Testis (tissue), 3 donors: ENCODE measurements around the gene AUTS2. TPM values are rescaled to one million over a fixed set of nuclear protein-coding genes. Genes with fewer than 3 reads are reported as not detected.

Experiments used
- DNase-seq: peaks from one replicate; pipeline ENCODE4 v3.0.0-alpha.2; 2019
- H3K27ac ChIP-seq, 2 donors: fragments of 200-600 bp; sonication (generic); one replicate each; pipeline ENCODE4 v1.5.1; 2019
- H3K27me3 ChIP-seq: fragments of 200-600 bp; sonication (generic); one replicate; pipeline ENCODE4 v1.5.1; 2019
- H3K36me3 ChIP-seq: fragments of 200-600 bp; sonication (generic); one replicate; pipeline ENCODE4 v1.5.1; 2017; ENCODE audit warnings: low read depth; ENCODE audit errors: missing control alignments
- H3K4me1 ChIP-seq: fragments of 200-600 bp; sonication (generic); one replicate; pipeline ENCODE4 v1.5.1; 2019
- H3K4me3 ChIP-seq, 2 donors: fragments of 200-600 bp; sonication (generic); one replicate each; pipeline ENCODE4 v1.5.1; 2017 to 2019
- H3K9me3 ChIP-seq: fragments of 200-600 bp; sonication (generic); one replicate; pipeline ENCODE4 v1.5.1; 2017
- CTCF ChIP-seq, 3 experiments: fragments of 450-650 bp in 2 of 3; fragments of 200-600 bp in 1 of 3; sonication (generic) in 1 of 3; IDR thresholded peaks; one replicate each; pipeline ENCODE4 v1.5.1; 2016 to 2019; ENCODE audit warnings: antibody characterized with exemption in 3 of 3, mild to moderate bottlenecking in 2 of 3, moderate library complexity in 1 of 3
- POLR2A ChIP-seq: fragments of 450-650 bp; IDR thresholded peaks from one replicate; pipeline ENCODE4 v1.6.1; 2017; ENCODE audit warnings: antibody characterized with exemption, mild to moderate bottlenecking, moderate library complexity
- WGBS, 2 donors: methylation state at CpG; one replicate each; pipeline ENCODE4 v1.1.5; 2018; 5-methylcytosine and 5-hydroxymethylcytosine counted together
- intact Hi-C: fragments of 100-400 bp; cut with DNase I; formaldehyde crosslinking; loops from one replicate; pipeline ENCODE4 v1.15.1; 2023; ENCODE audit warnings: low total_unique reads
- polyA plus RNA-seq: library from polyadenylated mRNA; stranded (reverse); fragments of 350-450 nt; fragmentation: Illumina TruSeq; extraction: RNeasy Lipid Tissue Mini Kit (QIAGEN cat#74804); gene quantifications from one replicate; pipeline ENCODE4 v1.2.3, GENCODE V29; 2014; ENCODE audit warnings: low read depth, low replicate concordance; ENCODE audit not compliant: insufficient read depth
- total RNA-seq, 2 donors: library from RNA; depleted of rRNA; stranded (reverse); fragments of >200 nt; gene quantifications; one replicate each; pipeline ENCODE4 v1.2.3, GENCODE V29; 2016

The AUTS2 gene
- total and polyA plus RNA-seq, 3 donors from 2014 or later: 21.3 to 75.5 (median 56.1) TPM

- Histone ChIP-seq H3K27me3 (no peaks in the 10 kb centered on the region), H3K9me3 (no peaks in the 10 kb centered on the region), H3K4me3 (no peak overlapping the region), H3K36me3 (no peaks in the 10 kb centered on the region), H3K4me1 (peaks cover 13% of the 10 kb centered on the region), H3K27ac (no peak overlapping the region)
- WGBS, 2 donors: 79 to 93% methylated on average over 4 of the region's 4 CpGs
- no peak for DNase-seq
- intact Hi-C loops: no loop called here
- TF ChIP-seq POLR2A (no peak), CTCF (IDR thresholded peaks at IDR 0.05) (no peak)
Observed at GRCh38 chr7:70587739-70588138, 989.5 kb downstream of the AUTS2 start.

GRCh38 chr7:70588191-70588921 is 990.1 kb downstream of the AUTS2 start:
- peaks cover 13% of the 10 kb centered on the region for H3K4me1 ChIP-seq
- no peak overlapping the region for H3K4me3 ChIP-seq
- DNase-seq: no peak
- TF ChIP-seq CTCF (IDR thresholded peaks at IDR 0.05) (no peak), POLR2A (no peak)
- no peaks in the 10 kb centered on the region for H3K36me3 ChIP-seq
- 94 to 95% methylated on average over 10 of the region's 10 CpGs for WGBS, 2 donors
- intact Hi-C loops: no loop called here
- no peak overlapping the region for H3K27ac ChIP-seq
- H3K9me3 ChIP-seq: no peaks in the 10 kb centered on the region
- H3K27me3 ChIP-seq: no peaks in the 10 kb centered on the region

DNA sequence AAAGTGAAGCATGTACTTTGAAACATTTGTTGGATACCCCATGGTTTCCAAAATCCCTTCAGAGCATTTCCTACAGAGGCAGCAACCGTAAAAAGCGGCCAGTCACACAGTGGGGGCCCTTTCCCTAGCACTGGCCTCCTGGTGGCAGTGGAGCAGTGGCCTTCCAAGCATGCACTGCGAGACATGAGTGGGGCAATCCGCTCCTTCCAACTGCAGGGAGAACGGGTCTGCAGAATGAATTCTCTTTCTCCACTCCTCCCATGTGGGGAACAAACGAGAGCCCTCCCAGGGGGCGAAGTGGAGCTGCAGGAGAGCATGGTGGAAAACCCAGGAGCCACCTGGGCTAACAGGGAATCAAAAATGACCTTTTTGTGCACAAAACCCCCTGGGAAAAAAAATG is 990.7 kb downstream of the AUTS2 start:
- DNase-seq: no peak
- Histone ChIP-seq H3K4me1 (peaks cover 8% of the 10 kb centered on the region), H3K27me3 (no peaks in the 10 kb centered on the region), H3K4me3 (no peak overlapping the region), H3K9me3 (no peaks in the 10 kb centered on the region), H3K27ac (no peak overlapping the region), H3K36me3 (no peaks in the 10 kb centered on the region)
- intact Hi-C loops: no loop called here
- WGBS, 2 donors: 90 to 91% methylated on average over 7 of the region's 7 CpGs
- TF ChIP-seq CTCF (IDR thresholded peaks at IDR 0.05) (no peak), POLR2A (no peak)

GRCh38 chr7:70589590-70589989 is 991.3 kb downstream of the AUTS2 start:
- no peaks in the 10 kb centered on the region for H3K36me3 ChIP-seq
- H3K9me3 ChIP-seq: no peaks in the 10 kb centered on the region
- TF ChIP-seq POLR2A (no peak), CTCF (IDR thresholded peaks at IDR 0.05) (no peak)
- WGBS, 2 donors: 85 to 94% methylated on average over 3 of the region's 3 CpGs
- H3K4me3 ChIP-seq: no peak overlapping the region
- H3K4me1 ChIP-seq: peaks cover 5% of the 10 kb centered on the region
- no peak overlapping the region for H3K27ac ChIP-seq
- no peaks in the 10 kb centered on the region for H3K27me3 ChIP-seq
- intact Hi-C loops: no loop called here
- no peak for DNase-seq
